Esophagus squamous epithelium (tissue), 4 donors: ENCODE results near the gene FOSB.

ENCODE experiments used
- POLR2A ChIP-seq, 4 donors: fragments of 450-650 bp; IDR thresholded peaks; one replicate each; pipeline ENCODE4 v1.6.1; 2017; ENCODE audit warnings: antibody characterized with exemption in 4 of 4, mild to moderate bottlenecking in 4 of 4, moderate library complexity in 3 of 4
- TF ChIP-seq, protein P1 (sequence below), 6 experiments: fragments of 450-650 bp in 4 of 6; fragments of 200-600 bp in 2 of 6; sonication (generic) in 2 of 6; IDR thresholded peaks; one replicate each; pipeline ENCODE4 v1.5.1; 2016 to 2019; ENCODE audit warnings: antibody characterized with exemption in 6 of 6, mild to moderate bottlenecking in 4 of 6, moderate library complexity in 4 of 6

GRCh38 chr19:45524575-45525129 lies 56.9 kb downstream of the FOSB start:
- TF ChIP-seq, protein P1, sequence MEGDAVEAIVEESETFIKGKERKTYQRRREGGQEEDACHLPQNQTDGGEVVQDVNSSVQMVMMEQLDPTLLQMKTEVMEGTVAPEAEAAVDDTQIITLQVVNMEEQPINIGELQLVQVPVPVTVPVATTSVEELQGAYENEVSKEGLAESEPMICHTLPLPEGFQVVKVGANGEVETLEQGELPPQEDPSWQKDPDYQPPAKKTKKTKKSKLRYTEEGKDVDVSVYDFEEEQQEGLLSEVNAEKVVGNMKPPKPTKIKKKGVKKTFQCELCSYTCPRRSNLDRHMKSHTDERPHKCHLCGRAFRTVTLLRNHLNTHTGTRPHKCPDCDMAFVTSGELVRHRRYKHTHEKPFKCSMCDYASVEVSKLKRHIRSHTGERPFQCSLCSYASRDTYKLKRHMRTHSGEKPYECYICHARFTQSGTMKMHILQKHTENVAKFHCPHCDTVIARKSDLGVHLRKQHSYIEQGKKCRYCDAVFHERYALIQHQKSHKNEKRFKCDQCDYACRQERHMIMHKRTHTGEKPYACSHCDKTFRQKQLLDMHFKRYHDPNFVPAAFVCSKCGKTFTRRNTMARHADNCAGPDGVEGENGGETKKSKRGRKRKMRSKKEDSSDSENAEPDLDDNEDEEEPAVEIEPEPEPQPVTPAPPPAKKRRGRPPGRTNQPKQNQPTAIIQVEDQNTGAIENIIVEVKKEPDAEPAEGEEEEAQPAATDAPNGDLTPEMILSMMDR (IDR thresholded peaks at IDR 0.05): no peak
- no peak for TF ChIP-seq POLR2A (IDR thresholded peaks at IDR 0.05)
